ENCODE data around the gene SPATS1. TPM values are rescaled to one million over a fixed set of nuclear protein-coding genes. Genes with fewer than 3 reads are reported as not detected.
A peak's percentile ranks its signal among the peaks of the same experiment; 100 is the strongest.
"Not testable (repeated sequence)": the region's sequence is repeated elsewhere in the genome, so short reads cannot be mapped to it uniquely, and the experiment has no call there.

SPATS1 gene
- total and polyA plus RNA-seq, 8 donors = 0.18 to 0.19 TPM; not detected in 6

- ATAC-seq (no peak), DNase-seq (no peak), FAIRE-seq (no peak)
- WGBS, 2 donors = 95 to 100% methylated on average over 3 of the region's 3 CpGs
- no peaks in the 10 kb centered on the region for H3K9me3 ChIP-seq
- no peak overlapping the region for H3K27ac ChIP-seq
- TF ChIP-seq CTCF (IDR thresholded peaks at IDR 0.05) = no peak
- H3K36me3 ChIP-seq = peaks cover 0 to 24% (median 0%) of the 10 kb centered on the region in 3 donors
- H3K4me3 ChIP-seq = no peak overlapping the region
- no peaks in the 10 kb centered on the region for H3K27me3 ChIP-seq
- intact Hi-C loops (cut with DNase I) = no loop called here
- H3K4me1 ChIP-seq = peaks cover 0 to 5% (median 0%) of the 10 kb centered on the region in 3 donors
Measured at GRCh38 chr6:44310241-44310640, 32.2 kb upstream of the SPATS1 start.

DNA sequence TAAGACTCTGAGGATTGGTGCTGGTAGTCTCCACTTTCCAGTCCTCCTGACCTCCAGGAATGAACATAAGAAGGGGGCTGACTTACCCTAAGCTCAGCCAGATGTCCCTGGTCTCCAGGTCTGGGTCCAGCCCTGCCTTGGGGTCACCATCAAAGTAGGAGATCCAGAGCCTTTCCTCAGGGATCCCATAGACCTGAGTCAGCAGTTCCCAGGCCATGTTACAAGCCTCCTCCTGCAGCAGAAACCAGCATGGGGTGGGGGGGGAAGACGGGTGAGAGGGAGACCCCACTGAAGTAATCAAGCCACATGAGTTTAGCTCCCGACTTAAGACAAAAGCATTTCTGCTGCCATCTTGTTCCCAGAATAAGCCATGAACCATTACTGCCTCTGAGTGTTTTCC is 31.1 kb upstream of the SPATS1 start:
- ATAC-seq (no peak), FAIRE-seq (no peak), DNase-seq (no peak)
- H3K27me3 ChIP-seq = no peaks in the 10 kb centered on the region
- H3K4me3 ChIP-seq = no peak overlapping the region
- 36 to 94% methylated on average over 2 of the region's 2 CpGs for WGBS, 2 donors
- intact Hi-C loops (cut with DNase I) = no loop called here
- TF ChIP-seq CTCF (IDR thresholded peaks at IDR 0.05) = no peak
- H3K36me3 ChIP-seq = peaks cover 0 to 24% (median 0%) of the 10 kb centered on the region in 3 donors
- peaks cover 0 to 5% (median 0%) of the 10 kb centered on the region in 3 donors for H3K4me1 ChIP-seq
- H3K27ac ChIP-seq = no peak overlapping the region
- H3K9me3 ChIP-seq = no peaks in the 10 kb centered on the region

GRCh38 chr6:44311767-44312166 is 30.7 kb upstream of the SPATS1 start:
- WGBS, 2 donors = 79% methylated on average over 3 of the region's 3 CpGs
- Histone ChIP-seq H3K27ac (no peak overlapping the region), H3K36me3 (peaks cover 0 to 24% (median 0%) of the 10 kb centered on the region in 3 donors), H3K4me3 (peak overlapping the region in 1 of 4 donors; percentile 76), H3K4me1 (peaks cover 0 to 5% (median 0%) of the 10 kb centered on the region in 3 donors), H3K9me3 (no peaks in the 10 kb centered on the region), H3K27me3 (no peaks in the 10 kb centered on the region)
- intact Hi-C loops (cut with DNase I) = no loop called here
- no peak for FAIRE-seq
- ATAC-seq = no peak
- TF ChIP-seq CTCF (IDR thresholded peaks at IDR 0.05) = no peak
- no peak for DNase-seq

DNA sequence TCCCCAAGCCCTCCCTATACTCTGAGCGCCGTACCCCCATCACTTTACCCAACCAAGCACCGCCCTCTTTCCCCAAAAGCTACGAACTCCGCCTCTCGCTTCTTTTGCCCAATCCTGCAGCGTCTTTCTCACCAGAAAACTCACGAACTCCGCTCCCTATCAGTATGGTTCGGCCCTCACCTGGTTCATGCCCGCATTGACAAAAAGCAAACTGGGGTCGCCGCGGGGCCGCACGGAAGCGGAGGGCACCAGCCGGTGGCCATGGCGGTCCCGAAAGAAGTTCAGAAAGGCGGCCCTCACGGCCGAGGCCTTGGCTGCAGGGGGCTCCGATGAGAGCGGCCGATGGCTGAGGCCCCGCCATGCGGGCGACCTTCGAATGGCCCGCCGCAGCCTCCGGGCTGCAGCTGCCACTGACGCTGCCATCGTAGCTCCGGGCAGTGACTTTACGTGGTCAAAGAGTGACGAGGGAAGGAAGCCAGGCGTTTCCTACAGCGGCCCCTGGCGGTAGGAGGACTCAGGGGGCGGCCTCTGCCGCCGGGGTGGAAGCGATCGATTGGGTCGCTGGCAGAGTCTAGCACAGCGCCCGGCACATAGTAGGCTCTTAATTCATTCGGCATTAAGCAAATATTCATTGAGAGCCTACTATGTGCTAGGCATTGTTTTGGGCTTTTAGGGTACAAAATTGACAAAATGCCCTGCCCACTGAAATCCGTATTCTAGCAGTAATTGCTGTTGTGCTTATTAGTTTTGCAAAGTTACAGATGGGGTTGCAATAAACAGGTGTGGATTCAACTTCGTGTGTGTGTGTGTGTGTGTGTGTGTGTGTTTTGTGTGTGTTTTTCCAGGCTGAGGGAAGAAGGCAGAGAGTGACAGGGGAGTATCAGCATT is 29.3 kb upstream of the SPATS1 start, which contains the start of gene AARS2:
Gene AARS2, minus strand, starts transcription at position 447 of the 888 bp plus-strand sequence. Its CDS starts 24 bp downstream, at position 423.
- DNase-seq (peak; percentile 84 to 96 (median 90)), FAIRE-seq (no peak), ATAC-seq (peak; percentile 96 to 100 (median 99))
- WGBS, 2 donors = 2% methylated on average over 52 of the region's 52 CpGs
- Histone ChIP-seq H3K9me3 (no peaks in the 10 kb centered on the region), H3K27me3 (no peaks in the 10 kb centered on the region), H3K4me1 (peaks cover 0 to 5% (median 0%) of the 10 kb centered on the region in 3 donors), H3K36me3 (peaks cover 0 to 24% (median 0%) of the 10 kb centered on the region in 3 donors), H3K27ac (peak within 1 kb of the TSS in 2 of 4 donors; percentile 33 to 71), H3K4me3 (peak within 1 kb of the TSS; percentile 54 to 100 (median 79))
- intact Hi-C loops (cut with DNase I) = no loop called here
- TF ChIP-seq CTCF (IDR thresholded peaks at IDR 0.05) = peak; percentile 97 to 98 (median 98)

DNA sequence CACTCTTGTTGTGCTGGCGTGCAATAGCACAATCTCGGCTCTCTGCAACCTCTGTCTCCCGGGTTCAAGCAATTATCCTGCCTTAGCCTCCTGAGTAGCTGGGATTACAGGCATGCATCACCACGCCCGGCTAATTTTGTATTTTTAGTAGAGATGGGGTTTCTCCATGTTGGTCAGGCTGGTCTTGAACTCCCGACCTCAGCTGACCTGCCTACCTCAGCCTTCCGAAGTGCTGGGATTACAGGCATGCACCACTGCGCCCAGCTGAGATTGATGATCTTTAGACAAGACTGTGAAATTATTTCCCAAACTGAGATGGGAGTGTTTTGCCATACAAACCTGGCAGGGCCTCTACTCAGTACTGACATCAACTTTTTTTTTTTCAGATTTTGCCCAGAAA is 27.8 kb upstream of the SPATS1 start:
- DNase-seq; FAIRE-seq; ATAC-seq; H3K4me3 ChIP-seq; intact Hi-C loops (cut with DNase I); H3K27me3 ChIP-seq; H3K27ac ChIP-seq; H3K9me3 ChIP-seq; H3K4me1 ChIP-seq: not testable (repeated sequence)
- peaks cover 0 to 14% (median 0%) of the 10 kb centered on the region in 3 donors for H3K36me3 ChIP-seq
- WGBS, 2 donors = 77 to 81% methylated on average over 8 of the region's 8 CpGs
